ENCODE data around the gene ITGB6. TPM values are rescaled to one million over a fixed set of nuclear protein-coding genes. Genes with fewer than 3 reads are reported as not detected.

Gene ITGB6
- total RNA-seq, 4 donors from 2014 or later: 1.8 to 7.5 (median 6.6) TPM

DNA sequence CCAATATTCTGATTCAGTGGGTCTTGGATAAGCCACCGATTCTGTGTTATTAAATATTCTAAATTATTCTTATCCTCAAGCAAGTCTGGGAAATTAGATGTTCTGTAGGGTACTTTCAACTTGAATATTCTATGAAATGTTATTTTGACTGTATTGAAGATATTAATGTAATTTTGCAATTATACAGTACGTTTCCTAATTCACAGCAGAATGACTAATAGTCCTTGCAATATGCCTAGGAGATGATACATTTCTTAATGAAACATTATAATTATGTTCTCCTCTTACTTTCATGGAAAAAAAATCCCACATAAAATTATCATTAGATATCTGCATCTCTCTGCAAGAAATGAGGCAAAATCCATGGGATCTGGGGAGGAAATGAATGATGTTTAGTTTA, 91.4 kb downstream of the ITGB6 start:
- no peak for DNase-seq (ENCODE audit: low spot score in 2 of 2)
- 39 to 62% methylated on average over 2 of the region's 2 CpGs for WGBS, 2 donors
- intact Hi-C loops (cut with DNase I; ENCODE audit: low total_unique reads): loop anchor here (10.0 kb wide), 1 partner anchor 876 kb away; no protein-coding TSS in a partner anchor
- H3K4me3 ChIP-seq (ENCODE audit: low read depth, poor library complexity, severe bottlenecking): no peak overlapping the region
- TF ChIP-seq POLR2A (IDR thresholded peaks at IDR 0.05): no peak
- TF ChIP-seq, protein P1, sequence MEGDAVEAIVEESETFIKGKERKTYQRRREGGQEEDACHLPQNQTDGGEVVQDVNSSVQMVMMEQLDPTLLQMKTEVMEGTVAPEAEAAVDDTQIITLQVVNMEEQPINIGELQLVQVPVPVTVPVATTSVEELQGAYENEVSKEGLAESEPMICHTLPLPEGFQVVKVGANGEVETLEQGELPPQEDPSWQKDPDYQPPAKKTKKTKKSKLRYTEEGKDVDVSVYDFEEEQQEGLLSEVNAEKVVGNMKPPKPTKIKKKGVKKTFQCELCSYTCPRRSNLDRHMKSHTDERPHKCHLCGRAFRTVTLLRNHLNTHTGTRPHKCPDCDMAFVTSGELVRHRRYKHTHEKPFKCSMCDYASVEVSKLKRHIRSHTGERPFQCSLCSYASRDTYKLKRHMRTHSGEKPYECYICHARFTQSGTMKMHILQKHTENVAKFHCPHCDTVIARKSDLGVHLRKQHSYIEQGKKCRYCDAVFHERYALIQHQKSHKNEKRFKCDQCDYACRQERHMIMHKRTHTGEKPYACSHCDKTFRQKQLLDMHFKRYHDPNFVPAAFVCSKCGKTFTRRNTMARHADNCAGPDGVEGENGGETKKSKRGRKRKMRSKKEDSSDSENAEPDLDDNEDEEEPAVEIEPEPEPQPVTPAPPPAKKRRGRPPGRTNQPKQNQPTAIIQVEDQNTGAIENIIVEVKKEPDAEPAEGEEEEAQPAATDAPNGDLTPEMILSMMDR (IDR thresholded peaks at IDR 0.05): no peak

GRCh38 chr2:160105366-160105765, 94.7 kb downstream of the ITGB6 start:
- intact Hi-C loops (cut with DNase I; ENCODE audit: low total_unique reads): loop anchor here (10.0 kb wide), 1 partner anchor 879 kb away; no protein-coding TSS in a partner anchor
- no peak overlapping the region for H3K4me3 ChIP-seq (ENCODE audit: low read depth, poor library complexity, severe bottlenecking)
- 68 to 76% methylated on average over 1 of the region's 1 CpG for WGBS, 2 donors
- TF ChIP-seq, protein P1 (IDR thresholded peaks at IDR 0.05): no peak
- no peak for TF ChIP-seq POLR2A (IDR thresholded peaks at IDR 0.05)
- DNase-seq (ENCODE audit: low spot score in 2 of 2): no peak

DNA sequence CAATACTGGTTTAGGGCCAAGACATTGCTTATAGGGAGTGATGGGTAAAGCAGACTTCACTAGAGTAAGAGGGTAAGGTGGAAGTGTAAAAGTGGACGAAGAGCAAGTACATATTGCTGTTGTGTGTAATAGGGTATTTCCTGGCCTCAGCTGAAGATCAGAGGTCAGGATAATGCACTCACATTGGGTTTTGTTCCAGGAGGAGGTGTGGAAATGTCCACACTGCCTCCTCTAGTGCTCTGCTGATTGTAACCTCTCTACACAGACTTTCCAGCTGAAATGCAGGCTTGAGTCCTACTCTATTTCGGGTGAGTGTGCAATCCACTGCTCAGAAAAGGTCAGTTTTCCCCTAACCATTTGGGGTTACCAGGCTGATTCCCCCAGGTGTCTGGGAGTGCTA, 96.0 kb downstream of the ITGB6 start:
- intact Hi-C loops (cut with DNase I; ENCODE audit: low total_unique reads): loop anchor here (10.0 kb wide), 1 partner anchor 881 kb away; no protein-coding TSS in a partner anchor
- H3K4me3 ChIP-seq (ENCODE audit: low read depth, poor library complexity, severe bottlenecking): no peak overlapping the region
- no peak for TF ChIP-seq POLR2A (IDR thresholded peaks at IDR 0.05)
- TF ChIP-seq, protein P1 (IDR thresholded peaks at IDR 0.05): no peak

GRCh38 chr2:160097326-160097725, 102.7 kb downstream of the ITGB6 start:
- no peak for DNase-seq (ENCODE audit: low spot score in 2 of 2)
- intact Hi-C loops (cut with DNase I; ENCODE audit: low total_unique reads): no loop called here
- H3K4me3 ChIP-seq (ENCODE audit: low read depth, poor library complexity, severe bottlenecking): no peak overlapping the region
- 91 to 100% methylated on average over 1 of the region's 1 CpG for WGBS, 2 donors
- no peak for TF ChIP-seq POLR2A (IDR thresholded peaks at IDR 0.05)
- TF ChIP-seq, protein P1 (IDR thresholded peaks at IDR 0.05): no peak

More for the DNA sequence above, 96.0 kb downstream of the ITGB6 start:
- WGBS, 2 donors: 62 to 80% methylated on average over 2 of the region's 2 CpGs
- DNase-seq (ENCODE audit: low spot score in 2 of 2): no peak

DNA sequence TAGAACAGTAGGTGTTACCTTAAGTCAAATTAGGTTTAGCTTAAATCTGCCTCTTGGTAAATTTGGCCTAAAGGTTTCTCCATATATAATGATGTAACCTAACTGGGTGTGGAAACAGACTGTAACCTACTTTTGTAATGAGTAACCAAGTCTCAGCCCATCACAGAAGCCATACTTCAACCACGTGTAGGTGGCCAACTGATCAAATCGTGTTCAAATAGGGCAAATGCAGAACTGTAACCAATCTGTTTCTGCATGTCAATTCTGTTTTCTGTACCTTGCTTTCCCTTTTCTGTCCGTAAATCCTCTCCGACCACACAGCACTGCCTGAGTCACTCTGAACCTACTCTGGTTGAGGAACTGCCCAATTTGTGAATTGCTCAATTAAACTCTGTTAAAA, 103.7 kb downstream of the ITGB6 start:
- TF ChIP-seq, protein P1 (IDR thresholded peaks at IDR 0.05): no peak
- no peak for TF ChIP-seq POLR2A (IDR thresholded peaks at IDR 0.05)
- WGBS, 2 donors: 42 to 43% methylated on average over 4 of the region's 4 CpGs
- DNase-seq (ENCODE audit: low spot score in 2 of 2): no peak
- H3K4me3 ChIP-seq (ENCODE audit: low read depth, poor library complexity, severe bottlenecking): no peak overlapping the region
- intact Hi-C loops (cut with DNase I; ENCODE audit: low total_unique reads): no loop called here

- no peak overlapping the region for H3K4me3 ChIP-seq (ENCODE audit: low read depth, poor library complexity, severe bottlenecking)
- 87 to 90% methylated on average over 3 to 4 of the region's 4 CpGs for WGBS, 2 donors
- no peak for TF ChIP-seq POLR2A (IDR thresholded peaks at IDR 0.05)
- TF ChIP-seq, protein P1 (IDR thresholded peaks at IDR 0.05): no peak
- DNase-seq (ENCODE audit: low spot score in 2 of 2): no peak
- intact Hi-C loops (cut with DNase I; ENCODE audit: low total_unique reads): no loop called here
Measured at GRCh38 chr2:160092445-160092844, 107.6 kb downstream of the ITGB6 start.
